Renal cortex interstitium (tissue), 11 donors: ENCODE data around the gene SCFD1. TPM values are rescaled to one million over a fixed set of nuclear protein-coding genes. Genes with fewer than 3 reads are reported as not detected.
"Not testable (repeated sequence)": the region's sequence is repeated elsewhere in the genome, so short reads cannot be mapped to it uniquely, and the experiment has no call there.

ENCODE experiments used
- DNase-seq, 11 donors: peaks; one replicate each; pipeline ENCODE4 v3.0.0-alpha.2; 2013; ENCODE audit warnings: low read depth in 9 of 11, low spot score in 4 of 11; ENCODE audit errors: extremely low read depth in 1 of 11
- polyA plus RNA-seq, 3 donors: library from polyadenylated mRNA; unstranded; fragments of 120-200 nt; gene quantifications; one replicate each; pipeline ENCODE4 v1.2.1, GENCODE V29; 2013; ENCODE audit not compliant: insufficient read length in 3 of 3

The SCFD1 gene
- polyA plus RNA-seq, 3 donors: 84.3 to 103 (median 96.3) TPM

DNA sequence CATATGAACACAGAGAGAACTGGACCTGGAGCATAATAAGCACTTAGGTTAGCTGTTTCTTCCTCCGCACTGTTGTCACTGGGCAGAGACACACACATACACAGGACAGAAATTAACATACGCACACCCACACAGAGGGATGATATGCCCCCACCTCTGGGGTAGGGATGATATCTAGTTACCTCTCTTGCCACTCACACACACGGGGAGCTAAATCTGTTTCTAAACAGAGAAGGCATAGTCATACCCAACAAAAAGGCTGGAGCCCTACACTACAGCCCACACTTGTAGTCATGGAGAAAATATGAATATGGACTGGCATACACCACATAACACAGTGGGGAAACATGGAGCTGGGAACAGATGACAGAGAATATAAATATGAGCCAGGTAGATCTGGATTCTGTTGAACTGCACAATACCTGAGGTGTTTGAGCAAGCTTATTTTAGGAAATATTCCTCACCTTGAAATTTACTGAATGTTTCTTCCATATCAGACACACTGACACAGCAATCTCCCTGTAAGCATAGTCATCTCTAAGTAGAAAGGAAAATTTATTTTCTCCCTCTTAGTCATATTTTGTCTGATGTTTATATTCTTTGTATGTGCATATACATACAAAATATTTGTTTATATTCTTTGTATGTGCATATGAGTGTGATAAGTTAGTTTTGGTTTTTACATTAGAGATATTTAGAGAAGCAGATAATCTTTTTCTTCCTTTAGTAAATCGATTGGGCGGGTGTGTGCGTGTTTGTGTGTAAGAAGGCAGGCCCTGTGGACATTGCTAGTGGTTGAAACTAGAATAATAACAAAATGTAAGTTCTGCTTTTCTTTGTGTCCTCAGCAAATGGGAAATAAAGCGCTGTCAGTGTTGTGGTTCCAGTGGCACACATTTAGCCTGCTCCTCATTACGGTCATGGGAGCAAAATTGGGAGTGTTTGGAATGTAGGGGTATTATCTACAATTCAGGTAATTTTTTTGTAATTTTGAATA lies 20.9 kb upstream of the SCFD1 start:
- DNase-seq: no peak

DNA sequence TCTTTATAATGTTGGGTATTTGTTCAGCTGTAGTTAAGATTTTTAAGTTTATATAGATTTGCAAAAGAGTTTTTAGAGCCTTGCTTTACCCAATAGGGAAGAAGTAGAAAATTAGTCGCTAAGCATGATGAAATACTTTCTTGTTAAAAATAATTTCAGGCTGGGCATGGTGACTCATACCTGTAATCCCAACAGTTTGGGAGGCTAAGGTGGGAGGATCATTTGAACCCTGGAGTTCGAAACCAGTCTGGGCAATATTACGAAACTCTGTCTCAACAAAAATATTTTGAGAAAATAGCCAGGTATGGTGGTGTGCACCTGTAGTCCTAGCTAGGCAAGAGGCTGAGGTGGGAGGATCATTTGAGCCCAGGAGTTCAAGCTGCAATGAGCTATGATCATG lies 18.7 kb upstream of the SCFD1 start:
- no peak for DNase-seq

DNA sequence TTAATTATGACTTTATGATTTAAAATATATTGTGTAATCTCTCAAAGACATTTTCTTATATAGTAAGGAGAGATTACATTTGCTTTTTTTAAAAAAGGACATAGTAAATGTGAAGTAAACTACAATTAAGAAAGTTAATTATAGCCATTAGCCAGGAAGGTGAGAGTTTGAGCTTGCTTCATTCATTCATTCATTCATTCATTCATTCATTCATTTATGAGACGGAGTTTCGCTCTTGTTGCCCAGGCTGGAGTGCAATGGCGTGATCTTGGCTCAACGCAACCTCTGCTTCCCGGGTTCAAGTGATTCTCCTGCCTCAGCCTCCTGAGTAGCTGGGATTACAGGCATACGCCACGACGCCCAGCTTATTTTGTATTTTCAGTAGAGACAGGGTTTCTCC lies 17.4 kb upstream of the SCFD1 start:
- DNase-seq: not testable (repeated sequence)

DNA sequence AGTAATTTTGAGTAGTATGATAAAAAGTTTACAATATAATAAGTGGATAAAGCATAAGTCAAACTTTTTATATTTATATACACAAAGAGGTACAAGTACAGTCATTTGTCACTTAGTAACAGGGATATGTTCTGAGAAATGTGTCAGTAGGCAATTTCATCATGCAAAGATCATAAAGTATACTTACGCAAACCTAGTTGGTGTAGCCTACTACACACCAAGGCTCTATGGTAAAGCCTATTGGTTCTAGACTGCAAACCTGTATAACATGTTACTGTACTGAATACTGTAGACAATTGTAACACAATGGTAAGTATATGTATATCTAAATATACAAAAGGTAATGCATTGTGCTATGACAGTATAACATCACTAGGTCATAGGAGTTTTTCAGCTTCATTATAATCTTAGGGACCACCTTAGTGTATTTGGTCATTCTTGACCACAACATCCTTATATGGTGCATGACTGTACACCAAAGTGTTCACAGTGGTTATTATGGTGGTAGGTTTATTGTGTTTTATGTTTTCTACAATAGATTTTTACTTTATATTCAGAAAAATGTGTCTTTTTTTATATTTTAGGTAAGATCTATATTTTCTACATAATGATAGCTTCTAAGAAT lies 14.9 kb upstream of the SCFD1 start:
- no peak for DNase-seq

DNA sequence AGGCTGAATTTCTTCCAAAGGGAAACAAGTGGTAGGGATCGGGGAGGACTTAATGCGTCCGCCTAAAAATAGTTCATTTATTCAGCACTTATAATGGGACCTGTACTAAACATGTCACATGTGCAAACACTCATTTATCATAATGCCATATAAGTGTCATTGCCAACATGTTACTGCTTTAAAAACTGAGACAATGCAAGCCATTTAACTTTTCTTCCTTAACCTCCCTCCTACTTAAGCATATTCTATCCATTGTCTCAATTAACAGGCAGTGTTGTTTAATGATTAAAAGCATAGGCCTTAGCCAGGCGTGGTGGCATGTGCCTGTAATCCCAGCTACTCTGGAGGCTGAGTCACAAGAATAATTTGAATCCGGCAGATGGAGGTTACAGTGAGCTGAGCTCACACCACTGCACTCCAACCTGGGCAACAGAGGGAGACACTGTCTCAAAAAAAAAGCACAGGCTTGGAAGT lies 13.5 kb upstream of the SCFD1 start:
- no peak for DNase-seq

DNA sequence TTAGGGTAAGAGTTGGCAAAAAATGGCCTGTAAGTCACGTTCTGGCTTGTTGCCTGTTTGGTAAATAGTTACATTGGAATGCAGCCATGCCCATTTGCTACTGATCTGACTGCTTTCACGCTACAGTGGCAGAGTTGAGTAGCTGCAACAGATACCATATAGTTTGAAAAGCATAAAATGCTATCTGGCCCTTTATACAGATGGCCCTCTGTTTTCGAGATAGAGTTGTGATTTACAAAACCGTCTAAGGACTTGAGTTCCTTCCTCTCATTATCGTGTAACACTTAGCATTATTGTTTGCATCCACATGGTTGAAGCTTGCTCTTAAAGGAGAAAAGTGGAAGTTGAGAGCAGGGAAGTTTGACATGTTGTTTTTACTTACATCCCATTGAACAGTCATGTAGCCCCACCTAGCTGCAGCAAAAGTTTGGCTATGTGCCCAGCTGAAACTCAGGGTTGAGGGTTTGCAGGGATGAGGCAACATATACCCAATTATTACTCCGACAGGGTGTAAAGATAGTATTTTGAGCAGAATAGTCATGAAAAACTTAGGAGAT lies 11.3 kb upstream of the SCFD1 start:
- no peak for DNase-seq

DNA sequence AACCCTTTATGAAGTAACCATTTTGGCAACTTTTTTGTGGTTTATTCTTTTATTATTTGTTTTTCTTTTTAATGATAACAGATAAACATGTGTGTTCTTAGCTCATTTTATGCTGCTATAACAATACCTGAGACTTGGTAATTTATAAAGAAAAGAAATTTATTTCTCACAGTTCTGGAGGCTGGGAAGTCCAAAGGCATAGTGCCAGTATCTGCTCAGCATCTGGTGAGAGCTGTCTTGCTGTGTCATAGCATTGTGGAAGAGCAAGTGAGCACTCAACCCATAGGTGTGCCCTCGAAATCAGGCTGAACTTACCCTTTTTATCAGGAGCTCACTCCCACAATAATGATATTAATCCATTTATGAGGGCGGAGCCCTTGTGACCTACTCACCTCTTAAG lies 8.0 kb upstream of the SCFD1 start:
- DNase-seq: no peak

DNA sequence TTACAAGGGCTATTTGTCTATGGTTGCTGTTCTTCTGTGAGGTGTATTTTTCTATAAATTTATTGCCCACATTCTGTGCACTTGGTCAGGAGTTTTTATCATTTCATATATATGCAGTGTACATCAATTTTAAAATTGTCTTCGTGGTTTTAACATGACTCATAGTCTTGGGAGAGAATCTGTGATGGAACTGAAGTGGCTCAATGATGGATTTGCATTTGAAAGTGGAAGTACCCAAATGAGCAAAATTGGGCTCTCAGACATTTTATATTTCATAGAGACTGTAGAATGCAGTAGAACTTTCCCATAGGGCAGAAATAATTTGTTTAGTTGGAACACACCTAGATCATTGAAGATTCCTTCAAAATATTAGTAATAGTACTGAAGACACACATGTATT lies 1.9 kb upstream of the SCFD1 start:
- DNase-seq: no peak

DNA sequence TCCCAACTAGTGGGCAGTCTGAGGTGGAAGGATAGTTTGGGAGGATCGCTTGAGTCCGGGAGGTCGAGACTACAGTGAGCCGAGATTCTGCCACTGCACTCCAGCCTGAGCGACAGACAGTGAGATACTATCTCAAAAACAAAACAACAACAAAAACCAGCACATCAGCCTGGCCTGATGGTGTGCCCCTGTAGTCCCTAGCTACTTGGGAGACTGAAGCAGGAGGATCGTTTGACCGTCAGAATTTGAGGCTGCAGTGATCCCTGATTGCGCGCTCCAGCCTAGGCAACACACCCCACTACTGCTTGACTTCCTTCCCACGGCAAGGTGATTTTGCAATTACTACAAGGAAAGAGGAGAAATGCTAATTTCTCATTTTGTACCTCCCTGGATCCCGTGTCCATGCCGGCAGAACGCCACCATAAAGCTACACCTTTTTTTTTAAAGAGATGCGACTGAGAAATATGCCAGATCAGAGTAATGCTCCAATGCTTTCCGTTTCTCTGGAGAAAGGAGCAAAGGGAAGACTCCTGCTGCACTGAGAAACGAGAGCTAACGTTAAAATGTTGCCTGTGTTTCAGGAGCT lies 672 bp upstream of the SCFD1 start:
- peak in 3 of 11 donors; percentile 12 to 27 (median 24) for DNase-seq

DNA sequence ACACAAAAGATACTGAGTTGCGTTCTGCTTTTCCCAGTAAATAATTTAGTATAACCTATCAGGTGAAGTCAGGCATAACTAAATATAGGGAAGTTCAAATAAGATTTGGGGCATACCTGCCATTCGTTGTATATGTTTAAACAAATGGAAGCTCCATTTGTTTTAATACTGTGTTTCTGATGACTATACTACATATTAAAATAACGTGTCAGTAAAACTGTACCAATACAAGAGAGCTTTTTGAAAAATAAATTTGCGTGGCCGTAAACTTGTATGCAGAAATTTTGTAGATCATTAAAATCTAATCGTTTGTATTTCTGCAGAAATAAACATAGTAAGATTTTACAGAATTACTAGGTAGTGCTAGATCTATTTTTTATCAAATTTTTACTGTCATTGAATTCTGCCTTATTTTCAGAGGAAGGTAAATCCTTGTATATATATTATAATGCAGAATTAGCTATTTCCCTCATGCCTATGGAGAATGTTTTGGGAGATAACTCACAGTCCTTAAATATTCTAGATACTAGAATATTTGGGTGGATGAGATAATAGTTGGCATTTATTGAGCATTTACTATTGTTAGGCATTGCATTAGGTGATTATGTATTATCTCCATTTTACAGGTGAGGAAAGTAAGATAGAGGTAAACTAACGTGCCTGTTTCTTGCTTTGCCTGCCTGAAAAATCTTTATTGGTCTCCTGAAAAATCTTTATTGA lies 1.5 kb downstream of the SCFD1 start:
- DNase-seq: no peak

DNA sequence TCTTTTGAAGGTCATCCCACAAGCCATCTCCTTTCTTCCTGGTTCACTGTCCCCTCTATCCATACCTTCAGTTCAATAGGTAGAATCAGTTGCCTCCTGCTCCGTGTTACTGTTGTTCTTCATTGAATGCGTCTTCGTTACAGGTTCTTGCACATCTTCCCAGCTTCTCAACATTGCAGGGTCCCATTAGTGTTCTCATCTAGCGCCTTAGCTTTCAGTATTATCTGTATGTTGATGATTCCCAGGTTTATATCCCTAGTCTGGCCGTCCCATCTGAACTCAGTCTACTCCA lies 2.0 kb downstream of the SCFD1 start:
- no peak for DNase-seq

DNA sequence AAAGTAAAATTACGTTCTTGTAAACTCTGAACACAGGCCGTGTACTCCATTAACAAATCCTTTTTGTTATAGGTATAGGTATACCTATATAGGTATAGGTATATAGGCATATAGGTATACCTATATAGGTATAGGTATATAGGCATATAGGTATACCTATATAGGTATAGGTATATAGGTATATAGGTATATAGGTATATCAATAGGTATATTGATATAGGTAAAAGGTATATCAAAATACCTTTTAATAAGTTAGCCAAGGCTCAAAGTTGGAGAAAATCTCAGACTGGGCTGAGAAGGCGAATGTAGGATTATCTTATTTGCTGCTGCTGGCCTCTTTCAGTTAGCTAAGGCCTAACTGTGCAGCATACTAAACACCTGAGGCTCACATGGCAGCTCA lies 3.4 kb downstream of the SCFD1 start:
- DNase-seq: no peak

DNA sequence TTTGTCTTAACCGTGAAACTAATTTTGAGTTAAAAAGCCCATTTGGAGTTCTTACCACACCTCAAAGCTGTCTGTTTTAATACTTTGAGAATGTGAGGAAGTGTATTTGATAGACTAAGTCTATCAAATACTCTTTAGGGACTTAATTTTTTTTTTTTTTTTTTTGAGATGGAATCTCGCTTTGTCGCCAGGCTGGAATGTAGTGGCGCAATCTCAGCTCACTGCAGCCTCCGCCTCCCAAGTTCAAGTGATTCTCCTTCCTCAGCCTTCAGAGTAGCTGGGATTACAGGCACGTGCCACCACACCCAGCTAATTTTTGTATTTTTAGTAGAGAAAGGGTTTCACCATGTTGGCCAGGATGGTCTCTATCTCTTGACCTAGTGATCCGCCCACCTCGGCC lies 7.3 kb downstream of the SCFD1 start:
- DNase-seq: not testable (repeated sequence)

DNA sequence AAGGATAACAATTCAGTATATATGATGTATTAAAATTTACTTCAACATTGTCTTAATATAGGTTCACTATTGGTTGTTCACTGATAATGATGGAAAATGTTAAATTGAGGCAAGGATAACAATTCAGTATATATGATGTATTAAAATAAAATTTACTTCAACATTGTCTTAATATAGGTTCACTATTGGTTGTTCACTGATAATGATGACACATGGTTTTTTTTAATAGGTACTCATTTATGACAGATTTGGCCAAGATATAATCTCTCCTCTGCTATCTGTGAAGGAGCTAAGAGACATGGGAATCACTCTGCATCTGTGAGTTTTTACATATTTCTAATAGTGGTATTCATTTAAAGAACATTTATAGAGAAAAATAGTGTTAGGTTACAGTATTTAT lies 8.1 kb downstream of the SCFD1 start:
- no peak for DNase-seq

DNA sequence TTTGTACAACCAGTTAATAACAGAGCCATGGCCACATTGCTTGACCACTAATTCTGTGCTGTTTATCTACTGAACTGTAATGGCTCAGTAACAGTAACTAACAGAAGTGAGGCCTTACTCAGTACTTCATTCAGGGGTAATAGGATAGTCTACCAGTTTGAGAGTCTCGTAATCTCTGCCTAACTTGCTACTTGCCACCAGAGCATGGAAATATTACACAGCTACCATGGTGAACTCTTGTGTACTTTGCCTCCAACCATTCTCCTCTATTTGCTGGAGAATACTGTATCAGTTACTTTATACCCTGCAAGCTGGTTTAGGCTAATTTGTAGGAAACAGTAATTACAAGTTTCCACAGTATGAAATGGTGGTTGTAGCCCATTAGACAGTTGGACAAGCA lies 10.6 kb downstream of the SCFD1 start:
- no peak for DNase-seq

DNA sequence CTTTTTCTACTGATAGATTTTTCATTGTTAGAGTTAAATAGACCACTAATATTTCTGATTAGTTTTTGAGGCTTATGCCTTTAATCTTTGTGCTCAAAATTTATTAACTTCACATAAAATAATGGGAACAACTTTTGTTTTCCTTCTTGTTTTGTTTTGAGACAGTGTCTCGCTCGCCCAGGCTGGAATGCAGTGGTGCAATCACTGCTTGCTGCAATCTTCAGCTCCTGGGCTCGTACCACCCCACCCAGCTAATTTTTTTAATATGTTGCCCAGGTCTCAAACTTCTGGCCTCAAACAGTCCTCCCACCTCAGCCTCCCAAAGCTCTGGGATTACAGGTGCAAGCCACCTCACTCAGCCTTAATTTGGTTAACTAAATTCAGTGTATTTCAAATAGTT lies 16.8 kb downstream of the SCFD1 start:
- no peak for DNase-seq

DNA sequence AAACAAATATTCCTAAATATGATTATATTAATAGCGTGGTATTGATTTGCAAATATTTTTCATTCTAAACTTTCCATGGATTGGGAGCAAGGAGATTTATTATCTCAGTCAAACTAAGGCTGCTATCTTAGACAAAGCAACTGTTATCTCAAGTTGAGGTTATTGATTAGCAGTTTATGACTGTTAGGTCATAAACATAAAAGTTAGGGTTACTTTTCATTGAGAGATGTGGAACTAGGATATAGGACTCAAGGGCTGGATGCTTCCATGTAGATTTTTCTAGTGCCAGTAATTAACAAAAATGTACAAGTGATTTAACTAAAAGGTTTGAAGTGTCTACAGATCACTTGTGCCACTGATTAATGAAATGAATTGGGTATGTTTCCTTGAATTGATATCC lies 19.1 kb downstream of the SCFD1 start:
- no peak for DNase-seq

DNA sequence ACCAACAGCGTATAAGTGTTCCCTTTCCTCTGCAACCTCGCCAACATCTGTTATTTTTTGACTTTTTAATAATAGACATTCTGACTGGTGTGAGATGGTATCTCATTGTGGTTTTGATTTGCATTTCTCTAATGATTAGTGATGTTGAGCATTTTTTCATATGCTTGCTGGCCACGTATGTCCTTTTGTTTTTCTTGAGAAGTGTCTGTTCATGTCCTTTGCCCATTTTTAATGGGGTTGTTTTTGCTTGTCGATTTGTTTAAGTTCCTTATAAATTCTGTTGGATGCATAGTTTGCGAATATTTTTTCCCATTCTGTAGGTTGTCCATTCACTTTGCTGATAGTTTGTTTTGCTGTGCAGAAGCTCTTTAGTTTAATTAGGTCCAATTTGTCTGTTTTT lies 22.3 kb downstream of the SCFD1 start:
- not testable (repeated sequence) for DNase-seq

DNA sequence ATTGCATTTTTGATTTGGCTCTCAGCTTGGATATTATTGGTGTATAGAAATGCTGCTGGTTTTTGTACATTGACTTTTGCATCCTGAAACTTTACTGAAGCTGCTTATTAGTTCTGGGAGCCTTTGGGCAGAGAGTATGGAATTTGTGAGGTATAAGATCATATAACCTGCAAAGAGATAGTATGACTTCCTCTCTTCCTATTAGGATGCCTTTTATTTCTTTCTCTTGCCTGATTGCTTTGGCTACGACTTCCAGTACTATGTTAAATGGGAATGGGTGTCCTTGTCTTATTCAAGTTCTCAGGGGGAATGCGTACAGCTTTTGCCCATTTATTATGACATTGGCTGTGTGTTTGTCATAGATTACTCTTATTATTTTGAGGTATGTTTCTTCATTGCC lies 23.5 kb downstream of the SCFD1 start:
- no peak for DNase-seq
